Dedifferentiated amniotic fluid mesenchymal stem cell (primary cell): ENCODE data around the gene COMMD4.
"Not testable (repeated sequence)": the region's sequence is repeated elsewhere in the genome, so short reads cannot be mapped to it uniquely, and the experiment has no call there.

ENCODE experiments used
- DNase-seq: peaks from one replicate; pipeline ENCODE4 v3.0.0-alpha.2; 2016; ENCODE audit errors: extremely low spot score

Gene COMMD4

DNA sequence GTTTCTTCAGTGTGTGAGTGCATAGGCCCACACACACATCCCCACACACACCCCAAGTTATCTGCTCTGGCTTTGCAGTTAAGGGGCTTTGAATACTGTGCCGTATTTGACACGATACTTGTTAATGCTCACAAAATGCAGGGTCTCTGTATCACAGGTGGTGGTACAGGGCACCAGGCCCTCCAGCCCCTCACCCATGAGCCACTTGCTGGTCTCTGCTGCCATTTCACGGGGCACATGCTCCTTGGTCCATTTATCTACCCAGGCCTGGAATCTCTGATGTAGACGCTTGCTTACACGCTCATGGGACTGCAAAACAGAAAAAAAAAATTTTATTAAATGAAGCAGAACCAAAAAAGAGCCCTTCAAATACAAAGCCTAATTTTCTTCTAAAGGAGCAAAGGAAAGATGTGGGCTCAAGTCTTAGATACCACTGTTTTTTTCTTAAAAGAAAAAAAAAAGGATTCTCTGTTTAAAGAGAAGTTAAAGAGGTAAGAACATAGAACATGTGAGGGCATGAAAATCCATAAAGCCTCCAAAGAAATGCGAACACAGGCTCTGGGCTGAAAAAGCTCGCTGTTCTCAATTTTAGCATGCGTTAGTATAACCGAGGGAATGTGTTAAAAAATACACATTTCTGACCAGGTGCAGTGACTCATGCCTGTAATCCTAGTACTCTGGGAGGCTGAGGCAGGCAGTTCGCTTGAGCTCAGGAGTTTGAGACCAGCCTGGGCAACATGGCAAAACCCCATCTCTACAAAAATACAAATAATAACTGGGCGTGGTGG is 36.2 kb downstream of the COMMD4 start:
- no peak for DNase-seq

DNA sequence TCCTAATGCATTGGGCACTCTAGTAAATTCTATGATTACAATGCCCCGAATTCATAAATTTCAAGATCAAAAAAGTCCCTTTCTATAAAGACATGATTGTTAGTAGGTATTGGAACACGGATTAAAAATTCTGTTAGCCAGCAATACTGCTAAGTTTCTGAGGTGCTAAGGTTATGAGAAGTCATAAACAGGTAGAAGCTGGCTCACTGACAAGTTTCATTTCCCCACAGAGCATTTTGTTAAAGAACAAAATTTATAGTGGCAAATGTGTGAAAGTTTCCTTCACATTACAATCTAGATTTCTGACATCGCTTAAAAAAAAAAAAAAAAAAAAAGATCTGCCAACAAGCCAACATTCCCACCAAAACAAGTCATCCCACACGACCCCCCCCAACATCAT is 44.9 kb downstream of the COMMD4 start:
- DNase-seq = no peak

DNA sequence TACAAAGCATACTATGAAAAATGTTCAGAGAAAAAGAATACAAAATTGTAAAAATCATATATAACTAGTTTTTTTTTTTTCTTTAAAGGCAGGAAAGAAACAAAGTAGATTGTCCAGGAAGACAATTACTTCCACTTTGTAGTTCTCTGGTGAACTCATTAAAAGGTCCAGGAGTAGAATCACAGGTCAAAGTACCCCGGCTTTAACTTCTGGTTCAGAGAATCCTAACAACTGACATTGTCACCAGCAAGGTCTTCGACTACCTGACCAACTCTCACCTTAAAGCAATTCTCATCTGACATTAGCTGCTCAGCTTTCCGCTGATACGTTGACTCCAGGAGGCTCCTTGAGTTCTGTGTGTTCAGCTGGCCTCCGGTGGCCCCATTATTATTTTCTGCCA is 48.1 kb downstream of the COMMD4 start:
- DNase-seq = not testable (repeated sequence)
